LHCN-M2 (cell line): ENCODE results near the gene DDX25. TPM values are rescaled to one million over a fixed set of nuclear protein-coding genes. Genes with fewer than 3 reads are reported as not detected.

Source experiments
- DNase-seq: peaks from one replicate; pipeline ENCODE4 v3.0.0-alpha.2; 2012; ENCODE audit warnings: low read depth
- total RNA-seq: library from RNA; depleted of rRNA; stranded (reverse); fragments of >200 nt; gene quantifications from 2 replicates; pipeline ENCODE4 v1.2.3, GENCODE V29; 2014; rRNA removed

DDX25 gene
- total RNA-seq, 1 experiment from 2014 or later: not detected

GRCh38 chr11:125974284-125974683 lies 70.0 kb downstream of the DDX25 start:
- no peak for DNase-seq

DNA sequence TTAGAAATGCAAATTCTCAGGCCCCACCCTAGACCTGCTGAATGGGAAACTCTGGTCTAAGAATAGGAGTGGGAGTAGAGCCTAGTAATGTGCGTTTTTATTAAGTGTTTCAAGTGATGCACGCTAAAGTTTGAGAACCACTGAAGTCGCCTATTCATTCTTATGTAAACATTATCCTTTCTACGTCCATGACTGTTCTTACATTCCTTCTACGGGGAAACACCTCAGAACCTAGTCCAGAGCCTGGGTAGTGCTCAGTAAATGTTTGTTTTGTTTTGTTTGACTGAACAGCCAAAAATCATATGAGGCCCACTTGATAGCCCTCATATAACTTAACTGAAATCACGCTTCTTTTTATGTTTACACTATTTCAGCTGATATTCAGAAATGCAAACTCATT lies 71.3 kb downstream of the DDX25 start:
- no peak for DNase-seq

- DNase-seq: no peak
These were observed 71.8 kb downstream of the DDX25 start for GRCh38 chr11:125976156-125976555.

- DNase-seq: no peak
These were observed 73.0 kb downstream of the DDX25 start for GRCh38 chr11:125977333-125977732.

- no peak for DNase-seq
These were observed 73.9 kb downstream of the DDX25 start for GRCh38 chr11:125978181-125978716.

Other genes starting within 250 kb of the DDX25 start
- not detected in 2 replicates for gene ACRV1, start 223.7 kb upstream of the DDX25 start, total RNA-seq
- not detected in 2 replicates for gene PATE1, start 158.2 kb upstream of the DDX25 start, total RNA-seq
- gene PATE2, start 125.7 kb upstream of the DDX25 start, total RNA-seq: not detected in 2 replicates
- gene PATE3, start 116.4 kb upstream of the DDX25 start, total RNA-seq: not detected in 2 replicates
- gene PATE4, start 71.2 kb upstream of the DDX25 start, total RNA-seq: not detected in 2 replicates
- 14.2 and 18.0 TPM in 2 replicates for gene HYLS1, start 16.8 kb upstream of the DDX25 start, total RNA-seq
- gene PUS3, start 1.3 kb upstream of the DDX25 start, total RNA-seq: 7.5 and 16.6 TPM in 2 replicates
- not detected in 2 replicates for gene VSIG10L2, start 41.5 kb downstream of the DDX25 start, total RNA-seq
- 22.6 and 40.3 TPM in 2 replicates for gene CDON, start 158.4 kb downstream of the DDX25 start, total RNA-seq